ENCODE results near the gene OMP.

OMP gene

DNA sequence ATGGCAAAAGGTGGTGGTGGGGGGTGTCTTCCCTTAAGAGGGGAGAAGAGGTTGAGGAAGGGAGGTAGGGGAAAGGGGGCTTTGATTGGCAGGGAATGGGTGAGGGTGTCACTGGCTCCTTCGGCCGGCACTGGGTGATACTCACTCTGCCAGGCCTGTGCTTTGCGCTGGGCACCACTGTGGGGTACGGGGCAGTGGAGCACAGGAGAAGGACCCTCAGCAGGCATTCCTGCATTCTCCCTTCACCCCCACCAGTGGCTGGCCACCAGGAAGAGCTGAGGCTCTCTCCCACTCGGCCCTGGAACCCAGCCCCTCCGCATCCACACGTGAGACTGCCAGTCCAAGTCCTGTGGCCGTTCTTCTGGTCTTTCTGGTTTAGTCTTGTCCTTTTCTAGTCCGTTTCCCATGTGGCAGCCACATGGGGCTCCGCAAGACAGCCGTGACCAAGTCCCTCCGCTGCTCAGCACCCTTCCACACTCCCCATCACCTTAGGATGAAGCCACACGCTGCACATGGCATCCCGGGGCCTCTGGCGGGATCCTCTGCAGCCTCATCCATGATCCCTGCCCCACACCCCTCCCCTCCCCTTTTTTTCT is 27.9 kb upstream of the OMP start:
- no peaks in the 10 kb centered on the region for H3K9me3 ChIP-seq
- H3K27ac ChIP-seq: no peak overlapping the region
- H4K20me1 ChIP-seq: no peaks in the 10 kb centered on the region
- no peaks in the 10 kb centered on the region for H3K36me3 ChIP-seq
- no peak overlapping the region for H3K4me2 ChIP-seq
- no peak overlapping the region for H3K9ac ChIP-seq
- H3K27me3 ChIP-seq: no peaks in the 10 kb centered on the region
- peaks cover 49% of the 10 kb centered on the region for H3K4me1 ChIP-seq
- no peak for TF ChIP-seq Cebpa-rat (IDR thresholded peaks at IDR 0.05)
- H3K4me3 ChIP-seq: no peak overlapping the region

DNA sequence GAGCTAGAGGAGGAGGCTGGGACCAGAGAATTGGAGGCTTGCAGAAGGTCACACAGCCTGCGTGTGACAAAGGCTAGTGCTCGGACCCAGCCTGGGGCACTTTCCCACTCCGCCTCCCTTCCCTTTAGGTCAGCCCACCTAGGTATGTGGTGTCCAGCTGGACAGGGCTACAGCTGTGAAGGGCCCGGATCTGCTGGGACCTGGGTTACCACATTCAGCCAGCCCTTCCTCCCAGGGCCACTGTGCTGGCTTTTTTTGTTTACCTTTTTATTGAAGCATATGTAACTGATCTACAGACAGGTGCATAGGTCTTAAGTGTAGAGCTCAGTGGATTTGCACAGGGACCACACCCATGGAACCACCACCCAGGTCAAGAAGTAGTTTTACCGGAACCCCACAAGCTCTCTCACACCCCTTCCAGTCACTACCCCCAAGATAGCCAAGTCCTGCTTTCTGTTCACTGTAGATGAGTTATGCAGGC is 27.2 kb upstream of the OMP start:
- Histone ChIP-seq H3K27me3 (no peaks in the 10 kb centered on the region), H4K20me1 (no peaks in the 10 kb centered on the region), H3K36me3 (no peaks in the 10 kb centered on the region), H3K4me1 (peaks cover 49% of the 10 kb centered on the region), H3K4me2 (no peak overlapping the region), H3K4me3 (no peak overlapping the region), H3K9me3 (no peaks in the 10 kb centered on the region), H3K9ac (no peak overlapping the region), H3K27ac (no peak overlapping the region)
- TF ChIP-seq Cebpa-rat (IDR thresholded peaks at IDR 0.05): no peak

DNA sequence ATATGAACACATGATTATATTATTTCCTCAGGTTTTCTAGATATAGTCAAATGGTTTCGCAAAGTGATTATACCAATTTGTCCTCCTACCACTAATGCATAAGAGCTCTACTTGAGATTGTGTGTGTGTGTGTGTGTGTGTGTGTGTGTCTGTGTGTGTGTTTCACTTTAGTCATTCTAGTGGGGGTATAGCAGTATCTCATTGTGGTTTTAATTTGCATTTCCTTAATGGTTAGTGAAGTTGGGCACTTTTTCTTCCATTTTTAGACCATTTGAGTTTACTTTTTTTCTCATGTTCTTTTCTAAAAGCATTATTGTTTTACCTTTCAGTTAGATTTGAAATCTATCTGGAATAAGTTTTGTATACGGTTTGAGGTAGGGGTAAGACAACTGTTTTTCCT is 23.0 kb upstream of the OMP start:
- Histone ChIP-seq H3K4me2 (peak overlapping the region; percentile 91), H3K27me3 (no peaks in the 10 kb centered on the region), H3K27ac (no peak overlapping the region), H3K36me3 (no peaks in the 10 kb centered on the region), H3K4me1 (peaks cover 54% of the 10 kb centered on the region), H4K20me1 (no peaks in the 10 kb centered on the region), H3K9me3 (no peaks in the 10 kb centered on the region), H3K9ac (no peak overlapping the region), H3K4me3 (no peak overlapping the region)
- no peak for TF ChIP-seq Cebpa-rat (IDR thresholded peaks at IDR 0.05)

DNA sequence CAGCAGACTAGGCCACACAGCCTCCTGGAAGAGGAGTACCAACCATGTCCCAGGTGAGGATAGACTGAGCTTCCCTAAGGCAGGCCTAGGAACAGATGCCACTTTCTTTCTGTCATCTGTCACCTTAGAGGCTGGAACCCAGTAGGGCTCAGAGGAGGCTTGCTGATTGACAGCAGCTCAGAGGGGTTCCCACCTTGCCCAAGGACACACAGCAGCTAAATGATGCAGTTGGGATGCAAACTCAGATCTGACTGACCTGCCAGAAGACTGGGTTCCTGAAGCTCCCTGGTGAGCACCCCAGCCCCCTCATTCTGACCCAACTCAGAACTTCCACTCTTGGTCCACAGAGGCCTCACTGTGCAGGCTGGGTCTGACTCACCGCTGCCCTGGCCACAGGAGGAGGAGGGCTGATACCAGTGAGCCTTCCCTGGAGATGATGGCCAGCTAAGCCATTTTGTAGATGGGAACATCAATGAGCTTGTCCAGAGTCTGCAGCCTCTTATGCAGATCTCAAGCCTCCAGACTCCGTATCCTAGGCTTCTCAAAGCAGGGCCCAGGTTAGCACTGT is 21.9 kb upstream of the OMP start:
- no peak for TF ChIP-seq Cebpa-rat (IDR thresholded peaks at IDR 0.05)
- Histone ChIP-seq H3K9ac (0 out of 2 replicates have a peak overlapping the region, but pooled peaks have one; percentile 59), H3K27me3 (no peaks in the 10 kb centered on the region), H3K4me2 (peak overlapping the region; percentile 91), H3K4me1 (peaks cover 59% of the 10 kb centered on the region), H4K20me1 (no peaks in the 10 kb centered on the region), H3K27ac (peak overlapping the region; percentile 82; the same call in 1 of the 2 replicates), H3K9me3 (no peaks in the 10 kb centered on the region), H3K36me3 (no peaks in the 10 kb centered on the region), H3K4me3 (no peak overlapping the region)

DNA sequence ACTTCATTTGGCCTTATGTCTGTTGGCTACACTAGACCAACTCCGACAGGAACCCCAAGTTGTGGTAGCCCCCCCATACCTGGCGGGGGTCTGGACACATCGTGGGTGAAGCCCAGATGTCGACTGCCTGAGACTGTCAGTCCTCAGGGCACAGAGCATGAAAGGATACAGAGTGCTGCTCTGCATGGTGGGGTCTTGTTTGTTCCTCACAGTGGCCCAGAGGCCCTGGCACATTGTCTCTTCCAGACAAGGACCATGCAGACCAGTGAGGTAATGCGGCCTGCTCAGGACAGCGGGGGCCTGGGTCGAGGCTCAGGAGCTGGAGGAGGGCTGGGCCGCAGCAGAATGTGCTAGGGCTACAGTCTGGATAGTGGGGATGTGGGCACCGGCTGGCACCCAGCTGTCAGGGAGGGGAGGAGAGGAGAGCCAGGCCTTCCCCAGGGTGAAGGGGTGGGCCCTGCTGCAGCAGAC is 21.2 kb upstream of the OMP start:
- H3K27me3 ChIP-seq: no peaks in the 10 kb centered on the region
- H3K9ac ChIP-seq: peak overlapping the region; percentile 59; the same call in 1 of the 2 replicates
- no peaks in the 10 kb centered on the region for H3K36me3 ChIP-seq
- H3K9me3 ChIP-seq: no peaks in the 10 kb centered on the region
- H3K4me2 ChIP-seq: peak overlapping the region; percentile 91
- peaks cover 65% of the 10 kb centered on the region for H3K4me1 ChIP-seq
- H3K4me3 ChIP-seq: peak overlapping the region; percentile 50; the same call in 1 of the 2 replicates
- peak overlapping the region; percentile 82 for H3K27ac ChIP-seq
- no peak for TF ChIP-seq Cebpa-rat (IDR thresholded peaks at IDR 0.05)
- H4K20me1 ChIP-seq: no peaks in the 10 kb centered on the region

DNA sequence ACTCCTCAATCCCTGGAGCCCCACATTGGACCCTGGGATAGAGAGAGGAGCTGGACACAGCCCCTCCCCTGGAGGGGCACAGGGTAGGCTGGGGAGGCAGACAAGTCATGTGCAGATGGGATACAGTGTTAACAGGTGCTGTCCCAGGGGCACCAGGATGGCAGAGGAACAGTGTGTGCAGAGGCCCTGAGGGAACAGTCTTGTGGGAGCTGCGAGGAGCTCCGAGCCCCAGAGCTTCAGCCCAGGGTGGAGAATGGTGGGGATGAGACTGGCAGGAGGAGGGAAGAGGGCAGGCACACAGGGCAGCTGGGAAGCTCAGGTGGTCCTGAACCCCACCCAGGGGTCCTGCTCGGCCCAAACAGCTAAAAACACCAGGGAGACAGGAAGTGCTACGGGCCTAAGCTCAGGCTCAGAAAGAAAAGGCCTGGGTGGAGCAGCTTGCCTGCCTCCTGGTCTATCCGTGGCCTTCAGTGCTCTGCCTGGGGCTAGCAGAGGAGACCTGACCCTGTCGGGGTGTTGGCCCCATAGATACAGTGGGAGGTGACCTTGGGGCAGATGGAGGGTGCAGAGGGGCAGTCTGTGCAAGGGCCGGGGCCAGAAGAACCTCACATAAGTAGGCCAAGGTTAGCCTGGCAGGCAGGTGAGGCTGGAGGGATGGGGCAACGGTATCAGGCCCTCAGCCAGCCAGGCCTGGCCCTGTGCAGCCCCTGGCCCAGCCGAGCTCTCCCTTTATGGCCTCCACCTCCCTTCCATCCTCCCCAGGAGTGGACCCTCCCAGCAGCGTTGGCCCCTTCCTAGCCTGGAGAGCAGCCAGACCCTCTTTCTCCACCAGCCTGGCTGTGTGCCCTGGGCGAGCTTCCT is 20.4 kb upstream of the OMP start:
- TF ChIP-seq Cebpa-rat (IDR thresholded peaks at IDR 0.05): no peak
- H3K4me1 ChIP-seq: peaks cover 73% of the 10 kb centered on the region
- H4K20me1 ChIP-seq: no peaks in the 10 kb centered on the region
- no peaks in the 10 kb centered on the region for H3K36me3 ChIP-seq
- H3K27me3 ChIP-seq: no peaks in the 10 kb centered on the region
- H3K9ac ChIP-seq: peak overlapping the region; percentile 59
- H3K4me2 ChIP-seq: peak overlapping the region; percentile 91
- peak overlapping the region; percentile 50 for H3K4me3 ChIP-seq
- peak overlapping the region; percentile 82 for H3K27ac ChIP-seq
- no peaks in the 10 kb centered on the region for H3K9me3 ChIP-seq

DNA sequence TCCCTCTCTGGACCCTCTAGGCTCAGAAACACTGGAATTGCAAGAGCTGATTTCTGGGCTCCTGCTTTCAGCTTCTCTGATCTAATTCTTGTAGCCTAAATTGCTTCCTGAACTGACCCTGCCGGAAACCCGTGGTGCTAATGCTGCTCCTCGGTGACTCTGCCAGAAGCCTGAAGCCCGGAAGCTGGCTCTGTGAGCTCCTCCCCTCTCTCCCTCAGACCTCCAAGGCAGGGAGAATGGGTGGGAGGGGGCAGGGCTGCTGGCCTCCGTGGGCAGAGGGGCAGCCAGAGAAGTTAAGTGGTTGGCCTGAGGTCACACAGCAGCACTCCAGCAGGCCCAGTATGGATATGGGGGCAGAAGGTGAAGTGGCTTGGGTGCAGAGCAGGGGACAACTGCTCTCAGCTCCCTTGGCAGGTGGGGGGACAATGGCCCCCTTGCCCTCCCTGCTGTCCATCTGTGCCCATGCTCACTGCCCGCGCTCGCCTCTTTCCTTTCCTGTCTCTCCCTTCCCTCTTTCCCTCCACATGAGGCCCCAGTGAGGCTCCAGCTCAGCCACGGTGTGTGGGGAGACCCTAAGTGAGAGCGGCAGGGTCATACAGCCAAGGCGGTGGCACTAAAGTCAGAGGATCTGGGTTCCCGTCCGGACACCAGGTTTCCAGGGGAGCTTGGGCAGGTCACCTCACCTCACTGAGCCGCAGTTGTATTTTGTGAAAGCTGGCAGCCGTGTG is 19.6 kb upstream of the OMP start:
- peak overlapping the region; percentile 91 for H3K4me2 ChIP-seq
- H3K36me3 ChIP-seq: no peaks in the 10 kb centered on the region
- H3K27ac ChIP-seq: peak overlapping the region; percentile 82
- no peaks in the 10 kb centered on the region for H4K20me1 ChIP-seq
- H3K4me1 ChIP-seq: peaks cover 75% of the 10 kb centered on the region
- peak overlapping the region; percentile 50 for H3K4me3 ChIP-seq
- H3K27me3 ChIP-seq: no peaks in the 10 kb centered on the region
- TF ChIP-seq Cebpa-rat (IDR thresholded peaks at IDR 0.05): no peak
- H3K9ac ChIP-seq: peak overlapping the region; percentile 59
- H3K9me3 ChIP-seq: no peaks in the 10 kb centered on the region

DNA sequence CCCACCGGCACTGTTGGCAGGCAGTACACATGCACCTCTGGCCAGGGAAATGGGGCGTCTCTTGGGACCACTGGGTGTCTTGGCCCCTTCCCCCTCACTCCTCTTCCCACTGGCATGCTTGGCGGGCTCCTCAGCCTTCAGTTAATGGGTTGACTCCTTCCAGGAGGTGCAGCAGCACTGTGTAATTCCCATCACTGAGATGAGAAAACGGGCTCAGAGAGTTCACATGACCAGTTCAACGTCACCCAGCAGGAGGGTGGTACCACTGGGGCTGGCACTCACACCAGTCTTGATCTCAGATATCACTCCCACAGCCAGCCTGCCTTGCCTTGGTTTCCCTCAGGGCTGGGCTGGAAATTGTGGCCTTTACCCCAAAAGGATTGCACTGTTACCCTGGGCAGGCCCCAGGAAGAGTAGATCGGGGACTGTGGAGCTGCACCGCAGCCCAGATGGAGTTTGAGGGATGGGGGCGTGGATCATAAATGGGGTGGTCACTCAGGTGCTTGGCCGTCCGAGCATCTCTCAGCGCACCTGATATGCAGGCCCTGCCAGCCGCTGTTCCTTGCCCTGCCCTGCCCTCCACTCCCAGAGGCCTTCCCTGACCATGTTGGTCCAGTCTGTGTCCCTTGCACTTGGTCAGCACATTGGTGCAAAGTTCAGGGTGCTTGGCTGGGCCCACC is 18.9 kb upstream of the OMP start:
- Histone ChIP-seq H3K9me3 (no peaks in the 10 kb centered on the region), H3K36me3 (no peaks in the 10 kb centered on the region), H3K4me1 (peaks cover 75% of the 10 kb centered on the region), H3K27me3 (no peaks in the 10 kb centered on the region), H3K27ac (peak overlapping the region; percentile 82), H3K9ac (peak overlapping the region; percentile 59), H4K20me1 (no peaks in the 10 kb centered on the region), H3K4me2 (peak overlapping the region; percentile 91), H3K4me3 (peak overlapping the region; percentile 50; the same call in 1 of the 2 replicates)
- no peak for TF ChIP-seq Cebpa-rat (IDR thresholded peaks at IDR 0.05)
